ENCODE data around the gene NCL. TPM values are rescaled to one million over a fixed set of nuclear protein-coding genes. Genes with fewer than 3 reads are reported as not detected.

The NCL gene
- total RNA-seq, 1 donor from 2014 or later: 709 TPM

DNA sequence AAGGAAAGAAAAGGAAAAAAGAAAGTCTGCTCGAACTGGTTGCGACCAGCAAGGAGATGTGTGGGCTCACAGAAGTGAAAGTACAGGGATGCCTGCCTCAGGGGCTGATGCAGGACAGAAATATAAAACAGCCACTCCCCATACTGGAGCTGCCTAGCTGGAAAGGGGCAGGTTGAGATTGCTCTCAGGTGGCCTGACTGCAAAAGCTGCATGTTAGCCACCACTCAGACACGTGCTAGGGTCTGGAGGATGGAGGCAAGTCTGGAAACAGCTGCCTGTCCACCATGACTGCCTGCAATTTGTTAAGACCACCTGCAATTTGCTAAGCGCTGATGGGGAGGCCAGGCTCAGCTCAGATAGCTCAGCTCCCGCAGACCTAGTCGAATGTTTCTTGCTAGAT, 50.8 kb downstream of the NCL start:
- Mint-ChIP-seq H3K27me3 (peaks cover 12% of the 10 kb centered on the region), H3K9me3 (no peaks in the 10 kb centered on the region), H3K36me3 (no peaks in the 10 kb centered on the region), H3K4me3 (no peak overlapping the region), H3K4me1 (ENCODE audit: unreplicated experiment) (peaks cover 14% of the 10 kb centered on the region), H3K27ac (peak overlapping the region; percentile 59)
- no peak for DNase-seq (ENCODE audit: extremely low spot score, unreplicated experiment)
- no peak for TF ChIP-seq CTCF (conservative IDR thresholded peaks at IDR 0.05)

- DNase-seq (ENCODE audit: extremely low spot score, unreplicated experiment): no peak
- Mint-ChIP-seq H3K9me3 (no peaks in the 10 kb centered on the region), H3K36me3 (no peaks in the 10 kb centered on the region), H3K27ac (no peak overlapping the region), H3K4me1 (ENCODE audit: unreplicated experiment) (peaks cover 14% of the 10 kb centered on the region), H3K27me3 (peaks cover 12% of the 10 kb centered on the region), H3K4me3 (peak overlapping the region; percentile 82)
- TF ChIP-seq CTCF (conservative IDR thresholded peaks at IDR 0.05): no peak
These were observed 51.7 kb downstream of the NCL start for GRCh38 chr2:231412618-231412963.

DNA sequence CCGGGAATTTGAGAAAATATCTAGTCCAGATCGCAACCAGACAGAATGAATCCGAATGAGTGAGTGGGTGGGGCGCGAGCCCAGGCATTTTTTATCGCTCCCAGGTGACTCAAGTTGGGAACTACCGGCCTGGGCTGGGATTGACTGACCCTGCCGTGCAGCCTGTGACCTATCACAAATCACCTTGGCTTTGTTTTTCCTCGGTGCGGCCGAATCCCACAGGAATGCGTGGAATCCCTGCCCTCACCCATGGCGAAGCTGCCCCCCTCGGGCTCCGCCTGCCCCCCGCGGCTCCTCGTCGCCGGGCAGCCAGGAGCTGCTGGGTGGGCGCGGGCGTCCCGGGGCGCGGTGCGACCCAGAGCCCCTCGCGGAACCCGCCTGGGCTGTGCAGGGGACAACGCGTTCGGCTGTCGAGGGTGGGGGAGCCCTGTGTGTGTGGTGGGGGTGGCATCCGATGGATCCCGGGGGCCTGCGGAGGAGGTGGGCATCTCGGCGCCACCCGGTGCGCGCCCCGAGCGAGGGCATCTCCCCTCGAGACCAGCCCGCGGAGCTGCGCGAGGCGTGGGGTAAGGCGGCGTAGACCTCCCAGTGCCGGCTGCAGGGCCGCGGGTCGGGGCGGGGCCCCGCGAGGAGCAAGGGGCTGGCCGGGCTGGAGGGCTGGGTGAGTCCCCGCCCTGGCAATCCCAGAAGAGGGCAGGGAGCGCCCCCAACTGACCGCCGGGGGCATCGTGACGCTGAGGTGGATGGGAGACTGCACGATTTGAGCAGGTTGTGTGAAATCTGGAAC, 52.3 kb downstream of the NCL start:
- peaks cover 14% of the 10 kb centered on the region for H3K4me1 Mint-ChIP-seq (ENCODE audit: unreplicated experiment)
- H3K36me3 Mint-ChIP-seq: no peaks in the 10 kb centered on the region
- peak; percentile 94 for DNase-seq (ENCODE audit: extremely low spot score, unreplicated experiment)
- H3K4me3 Mint-ChIP-seq: peak overlapping the region; percentile 87
- H3K9me3 Mint-ChIP-seq: no peaks in the 10 kb centered on the region
- peaks cover 12% of the 10 kb centered on the region for H3K27me3 Mint-ChIP-seq
- H3K27ac Mint-ChIP-seq: peak overlapping the region; percentile 85
- TF ChIP-seq CTCF (conservative IDR thresholded peaks at IDR 0.05): peak; percentile 94

DNA sequence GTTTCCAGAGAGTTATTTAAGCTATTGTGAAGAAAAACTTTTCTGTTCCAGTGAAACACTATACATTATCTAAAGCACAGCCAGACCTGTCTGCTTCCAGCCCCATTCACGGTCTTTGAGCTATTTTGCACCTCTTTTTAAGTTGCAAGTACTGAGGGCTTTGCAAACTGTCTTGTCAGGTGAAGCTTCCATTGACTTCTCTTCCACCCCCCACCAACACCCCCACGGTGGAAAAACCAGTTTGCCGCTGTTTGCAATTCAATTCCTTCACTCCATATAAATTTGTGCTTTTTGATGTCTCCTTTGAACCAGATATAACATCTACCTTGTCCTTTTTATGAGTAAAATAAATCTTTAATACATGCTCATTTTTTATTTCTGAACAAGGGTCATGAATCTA, 53.0 kb downstream of the NCL start:
- no peak for TF ChIP-seq CTCF (conservative IDR thresholded peaks at IDR 0.05)
- peak overlapping the region; percentile 85 for H3K27ac Mint-ChIP-seq
- H3K4me1 Mint-ChIP-seq (ENCODE audit: unreplicated experiment): peaks cover 14% of the 10 kb centered on the region
- no peaks in the 10 kb centered on the region for H3K36me3 Mint-ChIP-seq
- peak overlapping the region; percentile 87 for H3K4me3 Mint-ChIP-seq
- no peaks in the 10 kb centered on the region for H3K9me3 Mint-ChIP-seq
- peaks cover 12% of the 10 kb centered on the region for H3K27me3 Mint-ChIP-seq
- no peak for DNase-seq (ENCODE audit: extremely low spot score, unreplicated experiment)

DNA sequence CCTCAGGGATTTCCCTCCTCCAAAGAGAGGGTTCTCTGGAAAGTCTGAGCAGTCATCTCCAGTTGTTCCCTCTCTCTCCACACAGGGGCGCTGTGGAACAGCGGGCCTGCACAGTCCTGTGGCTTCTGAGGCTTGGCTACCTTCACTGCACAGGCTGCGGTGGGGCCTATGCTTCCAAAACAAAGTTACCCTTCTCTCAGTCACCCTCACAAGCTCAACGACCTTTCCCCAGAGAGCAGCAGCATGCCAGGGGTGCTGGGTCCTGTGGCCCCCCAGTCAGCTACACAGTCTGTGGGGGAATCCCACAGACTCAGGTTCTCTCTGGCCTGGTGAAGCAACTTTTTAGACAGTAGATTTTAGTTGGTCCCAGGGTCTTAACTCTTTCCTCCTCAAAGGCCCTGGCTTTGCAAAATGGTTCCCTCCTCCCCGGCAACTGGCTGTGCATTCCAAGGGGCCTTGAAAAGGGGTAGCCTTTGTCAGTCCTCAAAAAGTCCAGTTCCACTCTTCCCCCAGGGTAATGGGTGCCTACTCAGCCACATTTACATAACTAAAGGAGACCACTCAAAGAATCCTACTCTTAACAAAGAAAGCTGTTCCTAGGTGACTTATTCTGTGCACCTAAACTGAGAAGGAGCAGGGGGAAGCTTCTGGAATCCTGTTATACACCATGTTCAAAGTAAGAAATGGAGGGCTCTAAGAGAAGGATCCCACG, 53.8 kb downstream of the NCL start:
- Mint-ChIP-seq H3K4me3 (no peak overlapping the region), H3K4me1 (ENCODE audit: unreplicated experiment) (peaks cover 20% of the 10 kb centered on the region), H3K9me3 (no peaks in the 10 kb centered on the region), H3K27me3 (peaks cover 12% of the 10 kb centered on the region), H3K27ac (peak overlapping the region; percentile 34), H3K36me3 (no peaks in the 10 kb centered on the region)
- no peak for DNase-seq (ENCODE audit: extremely low spot score, unreplicated experiment)
- peak; percentile 72 for TF ChIP-seq CTCF (conservative IDR thresholded peaks at IDR 0.05)

All from type B pancreatic cell (in vitro differentiated cells).